NT2/D1 (cell line): ENCODE data around the gene ACSBG1.

Experiments used
- SUZ12 ChIP-seq: IDR thresholded peaks from 2 replicates; pipeline ENCODE4 v1.6.1; 2011; ENCODE audit not compliant: insufficient read length, insufficient read depth; ENCODE audit errors: extremely low read depth
- YY1 ChIP-seq: IDR thresholded peaks from 2 replicates; pipeline ENCODE4 v1.6.1; 2011; ENCODE audit not compliant: insufficient read length, insufficient read depth
- ZNF274 ChIP-seq: IDR thresholded peaks from 2 replicates; pipeline ENCODE4 v1.6.1; 2011; ENCODE audit warnings: mild to moderate bottlenecking, low read depth, low read length

GRCh38 chr15:78216276-78217104 lies 17.9 kb downstream of the ACSBG1 start:
- TF ChIP-seq YY1 (no peak), SUZ12 (no peak), ZNF274 (no peak)
